ENCODE results near the gene STK31. TPM values are rescaled to one million over a fixed set of nuclear protein-coding genes. Genes with fewer than 3 reads are reported as not detected.

STK31 gene
- total RNA-seq, 4 donors from 2014 or later = 0.17 to 1.6 (median 0.52) TPM

- no peak for TF ChIP-seq CTCF (IDR thresholded peaks at IDR 0.05; ENCODE audit: low read depth)
These were observed 29.3 kb upstream of the STK31 start for GRCh38 chr7:23680414-23681405.

- TF ChIP-seq CTCF (IDR thresholded peaks at IDR 0.05; ENCODE audit: low read depth) = no peak
These were observed 24.3 kb upstream of the STK31 start for GRCh38 chr7:23685731-23686130.

- TF ChIP-seq CTCF (IDR thresholded peaks at IDR 0.05; ENCODE audit: low read depth) = no peak
These were observed 23.0 kb upstream of the STK31 start for GRCh38 chr7:23687011-23687410.

GRCh38 chr7:23689165-23689564 lies 20.9 kb upstream of the STK31 start:
- TF ChIP-seq CTCF (IDR thresholded peaks at IDR 0.05; ENCODE audit: low read depth) = no peak

GRCh38 chr7:23691320-23691719 lies 18.7 kb upstream of the STK31 start:
- TF ChIP-seq CTCF (IDR thresholded peaks at IDR 0.05; ENCODE audit: low read depth) = no peak

GRCh38 chr7:23693224-23693623 lies 16.8 kb upstream of the STK31 start:
- TF ChIP-seq CTCF (IDR thresholded peaks at IDR 0.05; ENCODE audit: low read depth) = no peak

GRCh38 chr7:23696916-23697441 lies 13.0 kb upstream of the STK31 start:
- no peak for TF ChIP-seq CTCF (IDR thresholded peaks at IDR 0.05; ENCODE audit: low read depth)

All from subcutaneous adipose tissue (tissue), 4 donors.